NOMO-1 (cell line): ENCODE measurements around the gene VAV3.
A peak's percentile ranks its signal among the peaks of the same experiment; 100 is the strongest.
"Not testable (repeated sequence)": the region's sequence is repeated elsewhere in the genome, so short reads cannot be mapped to it uniquely, and the experiment has no call there.

Experiments
- DNase-seq, 2 experiments: peaks; one replicate each; lab custom pipeline; 2025; ENCODE audit not compliant: unreplicated experiment in 2 of 2; lab: John Stamatoyannopoulos, UW

Gene VAV3

DNA sequence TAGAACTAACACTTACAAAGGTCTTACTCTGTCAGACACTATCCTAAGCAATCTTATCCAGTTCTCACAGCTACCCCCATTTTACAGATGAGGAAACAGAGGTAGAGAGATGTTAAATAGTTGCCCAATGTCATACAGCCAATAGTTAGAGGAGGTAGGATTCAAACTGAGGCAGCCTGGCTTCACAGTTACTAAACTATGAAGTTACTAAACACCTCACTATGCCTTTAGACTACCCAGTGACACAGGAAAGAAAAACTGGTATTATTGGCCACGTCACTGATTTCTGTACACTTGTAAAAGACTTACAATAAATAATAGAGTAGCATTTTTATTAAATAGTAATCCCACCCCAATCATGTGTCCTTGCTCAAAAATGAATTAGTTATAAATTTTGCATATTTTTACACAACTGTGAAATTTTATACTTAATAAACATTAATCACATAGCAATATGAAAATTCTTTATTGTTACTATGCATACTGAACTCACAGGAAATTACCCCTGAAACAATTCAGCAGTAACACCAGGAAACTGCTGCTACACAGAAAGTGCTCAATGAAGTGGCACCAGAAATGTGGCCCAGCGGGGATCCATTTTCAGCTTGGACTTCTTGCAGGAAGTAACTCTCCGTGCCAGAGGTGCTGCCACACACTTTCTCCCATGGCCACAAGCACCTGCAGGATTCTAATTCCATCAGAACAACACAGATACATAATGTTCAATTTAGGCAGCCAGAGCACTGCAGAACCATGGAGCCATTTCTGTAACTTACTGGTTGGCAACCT is 69.4 kb downstream of the VAV3 start:
- no peak for DNase-seq

- peak; percentile 9 to 61 for DNase-seq
These were observed 70.4 kb downstream of the VAV3 start for GRCh38 chr1:107894605-107895004.

DNA sequence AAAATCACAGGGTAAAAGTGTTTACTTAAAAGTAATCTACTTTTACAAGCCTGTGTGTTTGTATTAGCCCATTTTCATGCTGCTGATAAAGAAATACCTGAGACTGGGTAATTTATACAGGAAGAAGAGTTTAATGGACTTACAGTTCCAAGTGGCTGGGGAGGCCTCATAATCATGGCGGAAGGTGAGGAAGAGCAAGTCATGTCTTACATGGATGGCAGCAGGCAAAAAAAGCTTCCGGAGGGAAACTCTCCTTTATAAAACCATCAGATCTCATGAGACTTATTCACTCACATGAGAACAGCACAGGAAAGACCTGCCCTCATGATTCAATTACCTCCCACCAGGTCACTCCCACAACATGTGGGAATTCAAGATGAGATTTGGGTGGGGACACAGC is 71.6 kb downstream of the VAV3 start:
- not testable (repeated sequence) for DNase-seq

GRCh38 chr1:107889524-107889923 is 75.5 kb downstream of the VAV3 start:
- no peak for DNase-seq

- DNase-seq, result peak; percentile 32 to 46
These were observed 81.4 kb downstream of the VAV3 start for GRCh38 chr1:107883562-107883961.

- peak in 1 of 2 experiments; percentile 10 for DNase-seq
These were observed 85.1 kb downstream of the VAV3 start for GRCh38 chr1:107879927-107880326.

DNA sequence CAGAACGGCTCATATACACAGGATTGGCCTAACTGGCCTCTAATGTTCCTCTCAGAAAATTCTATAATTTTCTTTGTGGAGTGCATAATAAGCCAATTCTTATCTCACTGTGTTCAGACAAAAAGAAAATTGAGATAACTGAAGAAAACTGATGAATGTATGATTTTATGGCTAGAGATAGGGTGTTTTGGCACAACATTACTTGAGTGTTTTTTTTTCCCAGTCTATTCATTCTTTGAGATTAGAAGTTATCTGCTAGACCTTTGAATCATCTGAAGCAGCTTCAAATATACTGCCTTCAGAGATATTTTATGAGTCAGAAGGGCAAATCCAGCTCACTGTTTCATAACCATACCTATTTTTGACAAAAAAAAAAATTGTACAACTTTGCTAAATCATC is 85.6 kb downstream of the VAV3 start:
- DNase-seq, result peak; percentile 22

GRCh38 chr1:107877745-107878144 is 87.2 kb downstream of the VAV3 start:
- peak; percentile 16 to 64 for DNase-seq

DNA sequence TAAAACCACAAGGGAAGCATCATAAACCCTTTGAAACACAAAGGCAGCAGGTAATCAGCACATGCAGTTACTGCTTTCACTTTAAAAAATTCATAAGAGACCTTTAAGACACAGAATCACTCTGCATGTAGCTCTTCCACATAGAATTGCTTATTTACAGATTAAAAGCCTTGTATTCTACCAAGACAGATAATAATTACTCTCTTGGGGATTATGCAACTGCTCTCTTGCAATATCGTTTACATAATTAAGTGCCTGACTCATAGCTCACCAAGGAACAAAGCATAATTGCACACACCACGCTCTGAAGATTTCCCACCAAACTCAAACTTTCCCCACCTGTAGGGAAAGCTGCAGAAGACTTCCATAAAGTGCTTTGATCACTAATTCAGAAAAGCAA is 87.9 kb downstream of the VAV3 start:
- peak; percentile 59 to 95 for DNase-seq

- no peak for DNase-seq
These were observed 89.3 kb downstream of the VAV3 start for GRCh38 chr1:107875689-107876088.

- no peak for DNase-seq
These were observed 90.8 kb downstream of the VAV3 start for GRCh38 chr1:107874221-107874620.

- no peak for DNase-seq
These were observed 93.1 kb downstream of the VAV3 start for GRCh38 chr1:107871687-107872395.

DNA sequence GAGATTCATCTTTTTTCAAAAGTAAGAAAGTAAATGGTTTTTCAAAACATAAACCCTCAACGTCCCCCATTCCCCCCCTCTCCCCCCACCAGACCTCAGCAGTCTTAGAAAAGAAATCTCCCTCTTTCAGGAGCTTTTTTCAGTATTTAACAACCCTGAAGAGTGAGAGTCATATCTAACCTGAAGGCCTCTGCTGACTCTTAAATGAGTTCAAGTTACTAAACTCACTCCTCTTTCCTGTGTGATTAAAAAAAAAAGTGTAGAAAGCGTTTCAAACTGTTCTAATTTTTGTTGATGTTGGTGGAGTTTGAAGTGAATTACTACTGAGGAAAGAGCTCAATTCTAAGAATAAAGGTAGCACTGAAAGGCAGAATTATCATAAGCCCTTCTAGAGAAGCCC is 93.7 kb downstream of the VAV3 start:
- no peak for DNase-seq

- no peak for DNase-seq
These were observed 94.3 kb downstream of the VAV3 start for GRCh38 chr1:107870696-107871095.

- no peak for DNase-seq
These were observed 97.1 kb downstream of the VAV3 start for GRCh38 chr1:107867897-107868296.

GRCh38 chr1:107867422-107867821 is 97.6 kb downstream of the VAV3 start:
- DNase-seq, result no peak

GRCh38 chr1:107866870-107867269 is 98.1 kb downstream of the VAV3 start:
- DNase-seq, result no peak

GRCh38 chr1:107865627-107866026 is 99.4 kb downstream of the VAV3 start:
- no peak for DNase-seq

- no peak for DNase-seq
These were observed 101.6 kb downstream of the VAV3 start for GRCh38 chr1:107863342-107863741.

DNA sequence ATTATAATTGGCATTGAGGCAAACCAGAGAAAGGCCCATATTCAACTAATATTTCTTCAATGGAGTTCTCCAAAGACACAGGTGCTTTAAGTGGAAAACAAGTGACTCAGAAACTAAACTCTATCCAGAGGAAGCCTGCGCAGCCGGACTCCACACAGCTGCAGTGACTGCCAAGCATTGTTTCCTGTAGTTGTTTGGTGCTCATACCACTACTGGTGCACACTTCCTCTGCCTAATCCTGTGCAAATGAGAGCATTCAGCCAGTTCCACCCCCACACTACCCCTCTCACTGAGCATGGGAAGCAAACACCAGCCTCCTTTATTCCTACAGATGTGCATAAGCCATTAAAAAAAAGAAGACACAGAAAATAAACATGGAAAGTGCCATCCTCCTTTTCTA is 102.9 kb downstream of the VAV3 start:
- no peak for DNase-seq

GRCh38 chr1:107858323-107858722 is 106.7 kb downstream of the VAV3 start:
- DNase-seq, result no peak

DNA sequence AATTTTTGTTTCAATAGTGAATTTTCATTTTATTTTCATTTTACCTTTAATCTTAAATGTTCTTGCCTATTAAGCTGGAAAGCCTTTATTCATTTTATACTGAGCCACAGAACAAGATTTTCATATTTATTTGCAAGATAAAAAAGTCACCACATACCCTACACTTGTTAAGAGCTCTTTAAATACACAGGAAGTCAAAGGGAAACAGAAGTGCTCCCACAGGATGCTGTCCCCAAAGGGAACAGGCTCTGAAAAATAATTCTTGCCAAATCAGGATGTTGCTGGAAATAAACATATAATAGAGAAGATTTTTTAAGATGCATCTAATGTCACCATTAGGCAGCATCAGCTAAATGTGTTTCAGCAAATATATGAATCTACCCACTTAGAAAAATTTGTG is 113.6 kb downstream of the VAV3 start:
- DNase-seq, result no peak
